ENCODE measurements around the gene CHI3L2. TPM values are rescaled to one million over a fixed set of nuclear protein-coding genes. Genes with fewer than 3 reads are reported as not detected.

The CHI3L2 gene
- total RNA-seq = not detected in 2 replicates

GRCh38 chr1:111227434-111227833, at the start of gene CHI3L2:
CHI3L2 (plus strand) TSS chr1:111227713; CDS start chr1:111227730, 17 bp downstream.
- H3K4me3 ChIP-seq (ENCODE audit: low read depth, low read length) = no peak within 1 kb of the TSS
- no peak for TF ChIP-seq CTCF (conservative IDR thresholded peaks at IDR 0.05; ENCODE audit: low read depth, low read length)
- DNase-seq (ENCODE audit: low read depth) = no peak

DNA sequence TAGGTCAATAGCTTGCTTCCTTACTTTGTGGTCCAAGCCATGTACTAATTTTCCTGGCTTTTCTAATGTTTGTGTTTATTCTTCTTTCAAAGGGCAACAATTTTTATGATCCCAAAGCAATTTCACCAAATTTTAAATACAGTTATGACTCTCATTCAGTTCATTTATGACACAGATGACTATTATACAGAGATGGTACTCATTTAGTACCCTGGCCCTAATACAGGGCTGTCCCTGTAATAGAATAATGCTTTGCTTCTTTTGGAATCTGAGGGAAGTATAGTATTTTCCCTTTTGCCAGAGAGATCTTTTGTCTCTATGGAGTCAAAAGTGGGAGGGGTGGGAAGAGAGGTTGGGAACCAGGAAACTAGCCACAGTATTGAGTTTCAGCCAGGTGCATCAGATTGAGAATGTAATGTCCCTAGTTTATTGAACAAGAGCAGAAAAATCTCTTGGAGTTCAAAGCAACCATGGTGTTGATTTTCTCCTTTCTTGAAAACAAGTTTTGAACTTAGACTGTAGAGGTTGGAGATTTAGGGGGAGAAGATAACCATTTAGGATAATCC, 47.5 kb upstream of the CHI3L2 start:
- DNase-seq (ENCODE audit: low read depth) = no peak
- TF ChIP-seq CTCF (conservative IDR thresholded peaks at IDR 0.05; ENCODE audit: low read depth, low read length) = no peak
- H3K4me3 ChIP-seq (ENCODE audit: low read depth, low read length) = no peak overlapping the region

DNA sequence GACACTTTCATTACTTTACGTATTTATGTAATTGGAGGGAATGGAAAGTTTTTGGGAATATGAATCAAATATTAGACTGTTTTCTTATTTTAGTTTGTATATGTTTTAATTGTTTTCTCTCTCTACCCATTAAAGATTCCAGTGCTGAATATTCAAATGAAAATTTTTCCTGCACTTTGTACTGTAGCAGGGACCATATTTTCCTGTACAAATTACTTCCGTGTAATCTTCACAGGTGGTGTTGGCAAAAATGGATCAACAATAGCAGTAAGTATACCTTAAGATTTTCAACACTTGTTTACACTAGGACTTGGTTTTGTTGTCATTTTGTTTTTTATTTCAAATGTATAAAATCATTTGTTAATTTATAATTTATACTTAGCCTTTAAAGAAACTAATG, 45.5 kb upstream of the CHI3L2 start:
- no peak for TF ChIP-seq CTCF (conservative IDR thresholded peaks at IDR 0.05; ENCODE audit: low read depth, low read length)
- no peak for DNase-seq (ENCODE audit: low read depth)
- no peak overlapping the region for H3K4me3 ChIP-seq (ENCODE audit: low read depth, low read length)

DNA sequence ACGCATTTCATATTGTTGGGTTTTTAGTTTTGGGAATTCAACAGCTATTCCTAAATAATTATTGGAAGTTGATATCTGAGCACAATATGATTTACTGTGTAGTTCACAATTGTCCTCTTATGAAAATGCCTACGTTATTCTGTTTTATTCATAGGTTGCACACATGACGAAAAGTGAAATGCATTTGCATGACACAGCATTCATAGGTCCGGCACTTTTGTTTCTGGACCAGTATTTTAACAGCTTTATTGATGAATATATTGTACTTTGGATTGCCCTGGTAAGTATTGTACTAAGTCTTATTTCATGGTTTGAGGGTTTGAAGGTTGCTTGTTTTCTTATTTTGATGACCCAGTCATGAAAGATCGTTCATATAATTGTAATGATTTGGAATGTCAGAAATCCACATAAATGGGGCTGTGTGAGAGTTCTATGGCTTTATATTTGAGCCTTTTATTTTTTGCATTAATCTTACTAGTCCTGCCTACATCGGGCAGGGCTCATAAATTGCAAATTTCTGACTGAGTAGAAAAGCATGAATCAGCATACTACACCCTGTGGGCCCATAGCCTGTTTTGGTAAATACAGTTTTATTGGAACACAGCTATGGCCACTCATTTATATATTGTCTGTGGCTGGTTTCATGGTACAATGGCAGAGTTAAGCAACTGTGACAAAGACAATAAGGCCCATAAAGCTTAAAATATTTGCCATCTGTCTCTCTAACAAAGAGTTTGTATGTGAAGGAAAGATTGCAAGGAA, 44.0 kb upstream of the CHI3L2 start:
- TF ChIP-seq CTCF (conservative IDR thresholded peaks at IDR 0.05; ENCODE audit: low read depth, low read length) = no peak
- no peak overlapping the region for H3K4me3 ChIP-seq (ENCODE audit: low read depth, low read length)
- no peak for DNase-seq (ENCODE audit: low read depth)

DNA sequence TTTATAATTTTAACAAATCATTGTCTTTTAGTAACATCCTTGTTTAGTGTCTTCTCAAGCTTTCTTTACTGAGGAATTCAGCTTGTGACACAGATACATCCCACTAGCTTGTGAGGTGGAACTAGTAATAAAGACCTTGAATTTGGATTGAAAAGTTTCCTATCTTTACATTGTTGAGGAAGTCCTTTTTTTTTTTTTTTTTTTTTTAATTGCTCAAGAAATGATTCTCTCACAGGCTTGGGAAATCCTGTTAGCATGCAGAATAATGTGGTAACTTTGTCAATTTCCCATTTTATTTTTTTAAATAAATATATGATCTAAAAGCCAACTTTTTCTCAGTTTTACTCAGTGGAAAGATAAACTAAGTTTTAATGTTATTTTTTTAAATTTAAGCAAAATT, 42.9 kb upstream of the CHI3L2 start:
- no peak for TF ChIP-seq CTCF (conservative IDR thresholded peaks at IDR 0.05; ENCODE audit: low read depth, low read length)
- no peak overlapping the region for H3K4me3 ChIP-seq (ENCODE audit: low read depth, low read length)

DNA sequence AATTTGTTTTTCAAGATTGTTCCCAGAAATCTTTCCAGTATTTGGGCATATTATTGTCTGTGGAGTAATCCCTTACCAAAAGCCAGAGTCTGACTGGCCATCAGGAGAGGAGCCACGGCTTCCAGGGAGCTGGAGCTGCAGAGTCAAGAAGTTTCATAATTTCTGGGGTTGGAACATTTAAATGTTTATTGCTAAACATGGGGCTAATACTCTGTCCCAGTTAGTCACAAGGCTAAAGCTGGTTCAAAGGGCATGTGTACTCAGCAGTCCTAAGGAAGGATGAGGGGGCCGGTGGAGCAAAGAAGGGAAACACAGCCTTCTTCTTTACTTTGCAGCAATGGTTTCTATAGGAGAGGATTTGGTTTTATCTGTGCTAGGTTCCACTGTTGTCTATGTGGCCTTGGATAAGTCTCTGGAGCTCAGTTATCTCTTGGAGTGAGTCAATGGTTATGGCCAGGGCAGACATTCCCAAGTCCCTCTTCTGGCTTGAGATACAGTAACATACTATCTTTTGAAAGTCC, 36.5 kb upstream of the CHI3L2 start:
- peak; percentile 56 for DNase-seq (ENCODE audit: low read depth)
- no peak for TF ChIP-seq CTCF (conservative IDR thresholded peaks at IDR 0.05; ENCODE audit: low read depth, low read length)
- no peak overlapping the region for H3K4me3 ChIP-seq (ENCODE audit: low read depth, low read length)

More for the DNA sequence above, 42.9 kb upstream of the CHI3L2 start:
- DNase-seq (ENCODE audit: low read depth) = no peak

Data from epithelial cell of proximal tubule (primary cell).